GM23338 (cell line): ENCODE results near the gene SESN3. TPM values are rescaled to one million over a fixed set of nuclear protein-coding genes. Genes with fewer than 3 reads are reported as not detected.

Source experiments
- ATAC-seq: fragments of 200-7000 bp; cut with Tn5 transposase; 3 replicates; pipeline ENCODE4 v1.9.1; 2020
- DNase-seq: peaks from one replicate; pipeline ENCODE4 v3.0.0-alpha.2; 2015; ENCODE audit warnings: low spot score
- H2AFZ ChIP-seq: fragments of 200-600 bp; sonication (generic); 2 replicates; pipeline ENCODE4 v1.8.0; 2016; ENCODE audit warnings: antibody characterized with exemption, mild to moderate bottlenecking, moderate library complexity
- H3F3A ChIP-seq: fragments of 200-600 bp; sonication (generic); replicated peaks from 2 replicates; pipeline ENCODE4 v1.8.0; 2017; ENCODE audit warnings: antibody characterized with exemption, mixed run types, low read depth
- H3K27ac ChIP-seq: fragments of 200-600 bp; sonication (generic); 2 replicates; pipeline ENCODE4 v1.6.1; 2016; ENCODE audit warnings: low read depth
- H3K27me3 ChIP-seq: fragments of 200-600 bp; sonication (generic); 2 replicates; pipeline ENCODE4 v1.8.0; 2016; ENCODE audit warnings: mild to moderate bottlenecking, mixed run types, moderate library complexity; ENCODE audit not compliant: insufficient read depth
- H3K36me3 ChIP-seq: fragments of 200-600 bp; sonication (generic); 2 replicates; pipeline ENCODE4 v1.8.0; 2016; ENCODE audit warnings: mild to moderate bottlenecking; ENCODE audit not compliant: insufficient read depth
- H3K4me1 ChIP-seq: fragments of 200-600 bp; sonication (generic); 2 replicates; pipeline ENCODE4 v1.8.0; 2016; ENCODE audit warnings: mild to moderate bottlenecking, moderate library complexity; ENCODE audit not compliant: insufficient read depth
- H3K4me2 ChIP-seq: fragments of 200-600 bp; sonication (generic); 2 replicates; pipeline ENCODE4 v1.7.1; 2017; ENCODE audit warnings: mixed run types
- H3K4me3 ChIP-seq: fragments of 200-600 bp; sonication (generic); 2 replicates; pipeline ENCODE4 v1.6.1; 2016; ENCODE audit warnings: mixed run types
- H3K79me2 ChIP-seq: fragments of 200-600 bp; sonication (generic); replicated peaks from 2 replicates; pipeline ENCODE4 v1.8.0; 2017; ENCODE audit warnings: mild to moderate bottlenecking; ENCODE audit not compliant: insufficient read depth
- H3K9me2 ChIP-seq: fragments of 200-600 bp; sonication (generic); 2 replicates; pipeline ENCODE4 v1.8.0; 2017; ENCODE audit not compliant: insufficient read depth
- H4K20me1 ChIP-seq: fragments of 200-600 bp; sonication (generic); replicated peaks from 2 replicates; pipeline ENCODE4 v1.8.0; 2017; ENCODE audit warnings: mild to moderate bottlenecking; ENCODE audit not compliant: insufficient read depth
- H3K27ac Mint-ChIP-seq: 2 replicates; pipeline ENCODE4 v1.8.0; 2020; ENCODE audit warnings: inconsistent platforms, mild to moderate bottlenecking, moderate library complexity, mixed read lengths
- H3K27me3 Mint-ChIP-seq: 3 replicates; pipeline ENCODE4 v1.8.0; 2022; ENCODE audit warnings: low read depth, mild to moderate bottlenecking, moderate library complexity, mixed read lengths, inconsistent platforms; ENCODE audit not compliant: insufficient read depth, poor library complexity
- H3K36me3 Mint-ChIP-seq: 3 replicates; pipeline ENCODE4 v1.8.0; 2021; ENCODE audit warnings: low read depth, mild to moderate bottlenecking, inconsistent platforms, moderate library complexity, mixed read lengths
- H3K4me1 Mint-ChIP-seq: 3 replicates; pipeline ENCODE4 v1.8.0; 2020; ENCODE audit warnings: mild to moderate bottlenecking, inconsistent platforms, mixed read lengths
- H3K4me3 Mint-ChIP-seq: 3 replicates; pipeline ENCODE4 v1.8.0; 2021; ENCODE audit warnings: moderate library complexity, mild to moderate bottlenecking, inconsistent platforms, mixed read lengths
- H3K9me3 Mint-ChIP-seq: 3 replicates; pipeline ENCODE4 v1.8.0; 2020; ENCODE audit warnings: moderate library complexity, mild to moderate bottlenecking, inconsistent platforms, mixed read lengths
- EZH2phosphoT487 ChIP-seq: fragments of 200-600 bp; sonication (generic); IDR thresholded peaks from one replicate; pipeline ENCODE4 v1.8.1; 2018; ENCODE audit warnings: antibody characterized with exemption; ENCODE audit not compliant: unreplicated experiment
- REST ChIP-seq: IDR thresholded peaks from one replicate; pipeline ENCODE4 v1.6.1; 2018; ENCODE audit warnings: antibody characterized with exemption; ENCODE audit not compliant: unreplicated experiment
- ZNF331 ChIP-seq: fragments of 250-450 bp; sonication (Bioruptor Pico); IDR thresholded peaks from 2 replicates; pipeline ENCODE4 v1.5.0; 2020; ENCODE audit warnings: low read depth, mild to moderate bottlenecking, moderate library complexity
- ZNF462 ChIP-seq: fragments of 250-450 bp; sonication (Bioruptor Pico); IDR thresholded peaks from 2 replicates; pipeline ENCODE4 v1.5.0; 2020; ENCODE audit warnings: mild to moderate bottlenecking, moderate library complexity
- polyA plus RNA-seq: library from polyadenylated mRNA; unstranded; fragments of >200 nt; fragmentation: Nextera tagmentation; extraction: Ambion mirVana; gene quantifications from 2 replicates; pipeline ENCODE4 v1.2.1, GENCODE V29; 2016
- total RNA-seq: library from RNA; depleted of rRNA; stranded (reverse); fragments of >200 nt; shearing (Covaris generic); gene quantifications from 2 replicates; pipeline ENCODE4 v1.2.3, GENCODE V29; 2014

SESN3 gene
- total and polyA plus RNA-seq, 2 experiments from 2014 or later: 5.5 to 30.5 TPM

DNA sequence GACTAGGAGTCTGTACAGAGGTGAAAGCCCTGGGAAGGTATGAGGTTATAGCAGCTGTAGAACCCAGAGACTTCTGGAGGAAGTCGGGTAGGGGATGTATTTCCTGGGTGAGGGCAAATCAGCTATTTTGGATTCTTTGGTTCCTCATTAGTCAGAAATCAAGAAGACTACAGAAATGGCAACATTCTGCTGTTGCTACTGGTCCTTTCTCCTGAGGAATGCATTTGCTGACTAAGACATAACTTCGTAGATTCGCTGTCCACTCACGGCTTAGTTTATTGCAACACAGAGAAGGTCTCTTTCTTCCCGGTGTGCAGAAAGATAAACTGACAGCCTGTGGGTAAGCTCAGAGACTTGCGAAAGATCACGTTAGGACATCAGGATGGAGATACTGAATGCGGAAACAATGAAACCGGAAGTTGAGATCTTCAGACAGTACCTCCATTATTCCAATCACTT lies 25.3 kb upstream of the SESN3 start (continued):
- TF ChIP-seq REST (no peak), ZNF331 (no peak)

DNA sequence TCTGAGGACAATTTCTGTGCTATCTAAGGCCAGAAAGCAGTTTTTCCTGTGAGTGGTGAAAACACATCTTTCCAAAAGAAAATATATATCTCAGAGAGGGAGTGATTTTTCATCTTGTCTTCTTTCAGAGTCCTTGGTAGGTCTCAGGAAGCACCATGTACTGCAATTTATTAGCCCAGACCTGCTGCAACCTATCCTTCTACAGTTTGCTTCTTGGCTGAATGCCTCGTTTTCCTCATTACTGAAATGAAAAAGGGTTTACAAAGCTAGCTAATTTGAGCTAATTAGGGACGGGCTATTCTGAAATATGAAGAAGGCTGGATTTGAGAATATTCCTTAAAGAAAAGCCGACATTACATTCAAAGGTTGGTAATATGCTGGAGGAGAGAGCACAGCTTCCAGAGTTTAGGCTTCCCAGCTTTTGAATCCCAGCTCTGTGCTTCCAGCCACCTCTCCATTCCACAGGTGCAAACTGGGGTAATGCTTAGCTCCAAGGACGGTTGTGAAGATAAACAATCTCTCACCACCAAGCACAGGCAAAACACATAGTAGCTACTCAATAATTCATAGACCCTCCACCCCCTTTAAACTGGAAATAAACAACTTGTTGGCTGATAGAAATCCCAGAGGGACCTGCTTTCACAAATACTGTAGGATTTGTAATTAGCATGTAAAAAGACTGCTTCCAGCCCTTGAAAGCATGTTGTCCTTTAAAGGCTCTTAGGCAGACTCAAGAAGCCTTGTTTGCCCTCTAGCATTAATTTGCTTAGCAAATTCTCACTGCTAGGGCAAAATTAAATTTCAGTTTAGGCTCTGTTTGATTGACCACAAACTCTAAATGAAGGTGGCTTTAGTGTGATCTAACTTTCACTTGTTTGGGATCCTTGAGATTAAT lies 24.5 kb upstream of the SESN3 start:
- no peak overlapping the region for H2AFZ ChIP-seq
- peak overlapping the region; percentile 14; the same call in 1 of the 2 replicates for H3K4me3 ChIP-seq
- Mint-ChIP-seq H3K4me3 (0 out of 3 replicates have a peak overlapping the region, but pooled peaks have one; percentile 24), H3K27me3 (peaks cover 10% of the 10 kb centered on the region), H3K4me1 (peaks cover 65% of the 10 kb centered on the region), H3K9me3 (no peaks in the 10 kb centered on the region), H3K36me3 (no peaks in the 10 kb centered on the region), H3K27ac (peak overlapping the region; percentile 94)
- H3K27ac ChIP-seq: peak overlapping the region; percentile 86
- no peaks in the 10 kb centered on the region; the same call in 1 of the 2 replicates for H3F3A ChIP-seq
- H3K79me2 ChIP-seq: no peaks in the 10 kb centered on the region
- no peaks in the 10 kb centered on the region for H3K9me2 ChIP-seq
- DNase-seq (peak; percentile 74), ATAC-seq (peak; percentile 74)
- TF ChIP-seq EZH2phosphoT487 (no peak), ZNF462 (peak; percentile 19; the same call in 1 of the 2 replicates)
- peak overlapping the region; percentile 53 for H3K4me2 ChIP-seq
- H4K20me1 ChIP-seq: no peaks in the 10 kb centered on the region
- H3K27me3 ChIP-seq: no peaks in the 10 kb centered on the region
- H3K36me3 ChIP-seq: no peaks in the 10 kb centered on the region
- peaks cover 51% of the 10 kb centered on the region for H3K4me1 ChIP-seq
